Fibroblast of lung (primary cell): ENCODE results near the gene PDE9A. TPM values are rescaled to one million over a fixed set of nuclear protein-coding genes. Genes with fewer than 3 reads are reported as not detected.

Experiments used
- DNase-seq, 2 donors: peaks; one replicate each; pipeline versions ENCODE4 v3.0.0 to v3.0.0-alpha.2; 2010; ENCODE audit warnings: low read depth in 2 of 2
- H2AFZ ChIP-seq: 2 replicates; pipeline ENCODE4 v1.5.1; 2012; ENCODE audit warnings: low read length, control low read depth, inconsistent platforms
- H3K27ac ChIP-seq: 2 replicates; pipeline ENCODE4 v1.5.1; 2011; ENCODE audit warnings: low read length, control low read depth; ENCODE audit not compliant: insufficient read depth
- H3K27me3 ChIP-seq: 2 replicates; pipeline ENCODE4 v1.5.1; 2011; ENCODE audit warnings: mild to moderate bottlenecking, low read length; ENCODE audit not compliant: control insufficient read depth, insufficient read depth
- H3K36me3 ChIP-seq: 2 replicates; pipeline ENCODE4 v1.5.1; 2011; ENCODE audit warnings: low read length; ENCODE audit not compliant: control insufficient read depth, insufficient read depth
- H3K4me1 ChIP-seq: 2 replicates; pipeline ENCODE4 v1.5.1; 2011; ENCODE audit warnings: low read length; ENCODE audit not compliant: control insufficient read depth, insufficient read depth; ENCODE audit errors: extremely low read depth
- H3K4me2 ChIP-seq: 2 replicates; pipeline ENCODE4 v1.5.1; 2011; ENCODE audit warnings: low read length, control low read depth; ENCODE audit not compliant: insufficient read depth; ENCODE audit errors: extremely low read depth
- H3K4me3 ChIP-seq, 4 experiments: fragments of 200-600 bp in 1 of 4; sonication (generic) in 1 of 4; replicated peaks in 1 of 4; 2 replicates each; pipeline ENCODE4 v1.5.1; 2011 to 2016; ENCODE audit warnings: low read length in 4 of 4, low read depth in 3 of 4, mild to moderate bottlenecking in 3 of 4, control low read depth in 2 of 4, inconsistent platforms in 1 of 4, mixed read lengths in 1 of 4; ENCODE audit not compliant: insufficient read depth in 1 of 4; ENCODE audit errors: control extremely low read depth in 1 of 4
- H3K79me2 ChIP-seq: 2 replicates; pipeline ENCODE4 v1.5.1; 2012; ENCODE audit warnings: mild to moderate bottlenecking, low read length, inconsistent platforms; ENCODE audit not compliant: control insufficient read depth, insufficient read depth
- H3K9ac ChIP-seq: 2 replicates; pipeline ENCODE4 v1.5.1; 2011; ENCODE audit warnings: mild to moderate bottlenecking, low read length, control low read depth; ENCODE audit not compliant: insufficient read depth
- H3K9me3 ChIP-seq: 2 replicates; pipeline ENCODE4 v1.5.1; 2012; ENCODE audit warnings: low read depth, low read length; ENCODE audit not compliant: control insufficient read depth, insufficient read depth
- H4K20me1 ChIP-seq: 2 replicates; pipeline ENCODE4 v1.5.1; 2011; ENCODE audit warnings: low read length; ENCODE audit not compliant: control insufficient read depth, insufficient read depth; ENCODE audit errors: extremely low read depth
- EZH2 ChIP-seq: IDR thresholded peaks from 2 replicates; pipeline ENCODE4 v1.5.1; 2012; ENCODE audit warnings: low read length, control low read depth, mild to moderate bottlenecking; ENCODE audit errors: missing control alignments
- polyA plus RNA-seq, 2 donors: library from polyadenylated mRNA; depleted of rRNA in 1 of 2; stranded (reverse) in 1 of 2; unstranded in 1 of 2; fragments of >200 nt; gene quantifications; 2 replicates each; pipeline ENCODE4 v1.2.1, GENCODE V29; 2011 to 2012; ENCODE audit warnings: missing spikeins in 1 of 2
- total RNA-seq: library from RNA; depleted of rRNA; stranded (reverse); fragments of >200 nt; gene quantifications from 2 replicates; pipeline ENCODE4 v1.2.1, GENCODE V29; 2014
- TF ChIP-seq, protein P1 (sequence below), 2 donors: IDR thresholded peaks in 1 of 2; conservative IDR thresholded peaks in 1 of 2; 1 replicate in 1 of 2; 2 replicates in 1 of 2; pipeline ENCODE4 v1.5.1; 2011 to 2012; ENCODE audit warnings: low read length in 2 of 2, control low read depth in 1 of 2, inconsistent platforms in 1 of 2, low read depth in 1 of 2, mild to moderate bottlenecking in 1 of 2

Gene PDE9A
- total and polyA plus RNA-seq, 2 donors (not counting 1 experiment from before 2014, with no cell fraction given) = 1.8 to 4.4 TPM

DNA sequence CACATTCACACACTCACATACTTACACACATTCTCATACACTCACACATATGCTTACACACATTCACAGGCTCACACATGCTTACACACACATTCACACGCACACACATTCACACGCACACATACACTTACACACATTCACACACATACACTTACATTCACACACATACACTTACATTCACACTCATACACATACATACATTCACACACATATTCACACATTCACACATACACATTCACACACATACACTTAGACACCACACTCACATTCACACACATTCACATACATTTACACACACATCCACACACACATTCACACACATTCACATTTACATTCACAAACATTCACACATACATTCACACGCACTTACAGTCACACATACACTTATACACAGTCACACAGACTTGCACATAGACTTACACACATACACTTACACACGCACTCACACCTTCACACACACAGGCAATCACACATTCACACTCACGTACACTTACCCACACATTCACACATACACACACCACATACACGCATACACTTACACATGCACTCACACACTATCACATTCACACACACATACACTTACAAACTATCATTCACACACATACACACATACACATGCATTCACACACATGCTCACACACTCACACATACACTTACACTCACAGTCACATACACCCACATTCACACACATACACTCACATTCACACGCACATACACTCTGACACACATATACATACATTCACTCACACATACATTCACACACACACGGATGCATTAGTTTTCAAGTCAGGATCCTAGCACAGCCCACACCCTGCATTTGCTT, 16.8 kb downstream of the PDE9A start:
- Histone ChIP-seq H2AFZ (no peak overlapping the region), H3K36me3 (no peaks in the 10 kb centered on the region), H3K4me2 (no peak overlapping the region), H3K4me3 (no peak overlapping the region), H3K27me3 (no peaks in the 10 kb centered on the region), H3K9ac (no peak overlapping the region), H3K9me3 (no peaks in the 10 kb centered on the region), H3K27ac (no peak overlapping the region), H4K20me1 (no peaks in the 10 kb centered on the region), H3K4me1 (no peaks in the 10 kb centered on the region), H3K79me2 (no peaks in the 10 kb centered on the region)
- no peak for TF ChIP-seq EZH2
- TF ChIP-seq, protein P1, sequence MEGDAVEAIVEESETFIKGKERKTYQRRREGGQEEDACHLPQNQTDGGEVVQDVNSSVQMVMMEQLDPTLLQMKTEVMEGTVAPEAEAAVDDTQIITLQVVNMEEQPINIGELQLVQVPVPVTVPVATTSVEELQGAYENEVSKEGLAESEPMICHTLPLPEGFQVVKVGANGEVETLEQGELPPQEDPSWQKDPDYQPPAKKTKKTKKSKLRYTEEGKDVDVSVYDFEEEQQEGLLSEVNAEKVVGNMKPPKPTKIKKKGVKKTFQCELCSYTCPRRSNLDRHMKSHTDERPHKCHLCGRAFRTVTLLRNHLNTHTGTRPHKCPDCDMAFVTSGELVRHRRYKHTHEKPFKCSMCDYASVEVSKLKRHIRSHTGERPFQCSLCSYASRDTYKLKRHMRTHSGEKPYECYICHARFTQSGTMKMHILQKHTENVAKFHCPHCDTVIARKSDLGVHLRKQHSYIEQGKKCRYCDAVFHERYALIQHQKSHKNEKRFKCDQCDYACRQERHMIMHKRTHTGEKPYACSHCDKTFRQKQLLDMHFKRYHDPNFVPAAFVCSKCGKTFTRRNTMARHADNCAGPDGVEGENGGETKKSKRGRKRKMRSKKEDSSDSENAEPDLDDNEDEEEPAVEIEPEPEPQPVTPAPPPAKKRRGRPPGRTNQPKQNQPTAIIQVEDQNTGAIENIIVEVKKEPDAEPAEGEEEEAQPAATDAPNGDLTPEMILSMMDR (conservative IDR thresholded peaks at IDR 0.05 in 1 of 2, IDR thresholded peaks at IDR 0.05 in 1 of 2; ENCODE audit: low read depth in 1 of 2, low read length in 2 of 2) = no peak
- no peak for DNase-seq

DNA sequence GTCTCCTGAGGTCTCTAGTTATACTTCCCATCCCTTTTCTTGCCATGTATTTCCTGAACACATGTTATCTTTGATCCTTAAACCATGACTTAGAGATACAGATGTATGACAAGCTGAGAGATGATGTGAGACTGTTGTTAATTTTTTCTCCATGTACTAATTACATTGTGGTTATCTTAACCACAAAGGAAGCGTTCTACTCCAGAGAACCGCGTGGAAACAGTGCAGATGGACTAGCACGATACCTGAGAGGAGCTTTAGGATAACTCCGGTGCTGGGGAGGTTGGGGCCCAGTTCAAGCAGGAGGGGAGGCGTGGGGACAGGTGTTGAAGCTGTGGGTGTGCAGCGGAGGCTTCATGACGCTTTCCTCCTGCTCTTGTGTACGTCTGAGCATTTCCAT, 17.5 kb downstream of the PDE9A start:
- Histone ChIP-seq H3K4me1 (no peaks in the 10 kb centered on the region), H3K27ac (no peak overlapping the region), H3K4me3 (no peak overlapping the region), H3K36me3 (no peaks in the 10 kb centered on the region), H3K9me3 (no peaks in the 10 kb centered on the region), H4K20me1 (no peaks in the 10 kb centered on the region), H3K9ac (no peak overlapping the region), H3K4me2 (no peak overlapping the region), H3K27me3 (no peaks in the 10 kb centered on the region), H2AFZ (no peak overlapping the region), H3K79me2 (no peaks in the 10 kb centered on the region)
- no peak for DNase-seq
- TF ChIP-seq, protein P1 (conservative IDR thresholded peaks at IDR 0.05 in 1 of 2, IDR thresholded peaks at IDR 0.05 in 1 of 2; ENCODE audit: low read depth in 1 of 2, low read length in 2 of 2) = no peak
- TF ChIP-seq EZH2 = no peak

DNA sequence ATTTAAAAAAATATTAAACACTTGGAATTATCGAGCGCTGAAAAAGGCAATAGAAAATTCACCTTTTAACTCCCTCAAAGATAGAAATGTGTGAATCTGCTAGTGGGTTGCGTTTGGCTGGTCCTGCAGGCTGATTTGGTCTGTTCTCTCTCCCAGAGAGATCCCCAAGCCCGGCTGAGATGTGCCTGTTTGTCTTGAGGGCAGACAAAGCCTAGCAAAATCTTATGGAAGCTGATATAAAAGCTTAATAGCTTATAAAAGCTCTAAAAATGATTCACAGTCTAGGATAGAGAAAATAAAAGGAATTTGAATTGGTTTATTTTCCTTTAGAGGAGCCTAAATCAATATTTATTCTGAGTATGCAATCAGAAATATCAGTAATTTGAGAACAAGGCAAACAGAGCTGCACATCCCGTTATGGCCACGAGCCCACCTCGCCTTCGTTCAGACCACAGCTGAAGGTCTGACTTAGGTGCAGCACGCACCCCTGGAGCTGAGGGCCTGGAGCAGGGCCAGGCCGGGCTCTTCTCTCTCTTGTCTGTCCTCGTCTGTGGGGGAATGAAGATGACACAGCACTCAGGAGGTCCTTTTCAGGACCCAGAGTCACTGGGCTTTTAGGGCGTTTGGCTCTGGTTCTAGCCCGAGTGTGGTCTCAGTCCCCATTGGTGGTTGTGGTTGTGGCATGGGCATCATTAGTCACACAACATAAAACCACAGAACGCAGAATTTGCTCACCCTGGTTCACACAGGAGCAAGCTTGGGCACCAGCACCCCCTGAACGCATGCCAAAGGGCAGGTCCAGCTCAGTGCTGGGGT, 18.6 kb downstream of the PDE9A start:
- Histone ChIP-seq H3K36me3 (no peaks in the 10 kb centered on the region), H3K27me3 (no peaks in the 10 kb centered on the region), H3K79me2 (no peaks in the 10 kb centered on the region), H3K27ac (no peak overlapping the region), H2AFZ (no peak overlapping the region), H3K4me3 (no peak overlapping the region), H3K9ac (no peak overlapping the region), H3K4me1 (no peaks in the 10 kb centered on the region), H3K4me2 (no peak overlapping the region), H4K20me1 (no peaks in the 10 kb centered on the region), H3K9me3 (no peaks in the 10 kb centered on the region)
- TF ChIP-seq, protein P1 (conservative IDR thresholded peaks at IDR 0.05 in 1 of 2, IDR thresholded peaks at IDR 0.05 in 1 of 2; ENCODE audit: low read depth in 1 of 2, low read length in 2 of 2) = no peak
- no peak for TF ChIP-seq EZH2
- DNase-seq = peak in 1 of 2 donors; percentile 57
